Measurements from ENCODE around the gene MTFMT. TPM values are rescaled to one million over a fixed set of nuclear protein-coding genes. Genes with fewer than 3 reads are reported as not detected.

The MTFMT gene
- total and polyA plus RNA-seq, 9 donors, result 11.5 to 30.3 (median 18.9) TPM

- Histone ChIP-seq H3K36me3 (no peaks in the 10 kb centered on the region), H3K4me3 (no peak overlapping the region), H3K27ac (no peak overlapping the region), H3K4me1 (ENCODE audit: insufficient read depth) (no peaks in the 10 kb centered on the region), H3K9me3 (no peaks in the 10 kb centered on the region), H3K27me3 (no peaks in the 10 kb centered on the region)
- DNase-seq, result peak in 1 of 5 donors; percentile 13
- intact Hi-C loops (cut with DNase I), result loop anchor here in 1 of 4 donors (10.0 kb wide), 1 partner anchor 219 kb away; no protein-coding TSS in a partner anchor
- 74 to 84% (median 80%) methylated on average over 9 of the region's 9 CpGs for WGBS, 3 donors
- TF ChIP-seq CTCF (IDR thresholded peaks at IDR 0.05) (no peak), POLR2A (IDR thresholded peaks at IDR 0.05) (no peak), EP300 (IDR thresholded peaks at IDR 0.05) (no peak)
Observed at GRCh38 chr15:65056106-65056505, 26.7 kb upstream of the MTFMT start.

- Histone ChIP-seq H3K9me3 (no peaks in the 10 kb centered on the region), H3K4me3 (no peak overlapping the region), H3K27me3 (no peaks in the 10 kb centered on the region), H3K27ac (no peak overlapping the region), H3K4me1 (ENCODE audit: insufficient read depth) (no peaks in the 10 kb centered on the region), H3K36me3 (no peaks in the 10 kb centered on the region)
- DNase-seq, result peak in 1 of 5 donors; percentile 10
- intact Hi-C loops (cut with DNase I), result loop anchor here in 3 of 4 donors (2.0 to 10.0 kb wide), 3 partner anchors 23 to 219 kb away; no protein-coding TSS in a partner anchor
- WGBS, 3 donors, result 35 to 46% (median 40%) methylated on average over 6 of the region's 6 CpGs
- TF ChIP-seq POLR2A (IDR thresholded peaks at IDR 0.05) (no peak), CTCF (IDR thresholded peaks at IDR 0.05) (no peak), EP300 (IDR thresholded peaks at IDR 0.05) (no peak)
Observed at GRCh38 chr15:65055201-65055870, 25.9 kb upstream of the MTFMT start.

- TF ChIP-seq EP300 (IDR thresholded peaks at IDR 0.05) (no peak), CTCF (IDR thresholded peaks at IDR 0.05) (peak; percentile 85 to 89 (median 89)), POLR2A (IDR thresholded peaks at IDR 0.05) (peak; percentile 32)
- Histone ChIP-seq H3K27me3 (no peaks in the 10 kb centered on the region), H3K4me3 (no peak overlapping the region), H3K4me1 (ENCODE audit: insufficient read depth) (no peaks in the 10 kb centered on the region), H3K27ac (no peak overlapping the region), H3K9me3 (no peaks in the 10 kb centered on the region), H3K36me3 (no peaks in the 10 kb centered on the region)
- DNase-seq, result peak; percentile 66 to 85 (median 77)
- intact Hi-C loops (cut with DNase I), result loop anchor here (2.0 to 10.0 kb wide), 4 partner anchors 24 to 220 kb away; no protein-coding TSS in a partner anchor
- 78 to 80% (median 79%) methylated on average over 26 of the region's 26 CpGs for WGBS, 3 donors
Observed at GRCh38 chr15:65054333-65055200, 25.1 kb upstream of the MTFMT start.

- intact Hi-C loops (cut with DNase I), result loop anchor here in 2 of 4 donors (5.0 to 10.0 kb wide), 2 partner anchors 34 to 222 kb away; no protein-coding TSS in a partner anchor
- H3K27ac ChIP-seq, result no peak overlapping the region
- no peaks in the 10 kb centered on the region for H3K9me3 ChIP-seq
- 77 to 88% (median 78%) methylated on average over 2 of the region's 2 CpGs for WGBS, 3 donors
- no peaks in the 10 kb centered on the region for H3K27me3 ChIP-seq
- no peaks in the 10 kb centered on the region for H3K4me1 ChIP-seq (ENCODE audit: insufficient read depth)
- no peaks in the 10 kb centered on the region for H3K36me3 ChIP-seq
- peak in 1 of 5 donors; percentile 1 for DNase-seq
- TF ChIP-seq POLR2A (IDR thresholded peaks at IDR 0.05) (no peak), CTCF (IDR thresholded peaks at IDR 0.05) (no peak), EP300 (IDR thresholded peaks at IDR 0.05) (no peak)
- no peak overlapping the region for H3K4me3 ChIP-seq
Observed at GRCh38 chr15:65052956-65053355, 23.5 kb upstream of the MTFMT start.

Measured in ovary (tissue), 9 donors.